Transverse colon (tissue), 4 donors: ENCODE results near the gene TMED10. TPM values are rescaled to one million over a fixed set of nuclear protein-coding genes. Genes with fewer than 3 reads are reported as not detected.

ENCODE experiments used
- DNase-seq: peaks from one replicate; pipeline ENCODE4 v3.0.0-alpha.2; 2019
- H3K27ac ChIP-seq, 4 donors: fragments of 200-600 bp; sonication (generic); 2 replicates each; pipeline ENCODE4 v1.5.1; 2016 to 2018; ENCODE audit warnings: inconsistent platforms in 4 of 4
- H3K27me3 ChIP-seq: fragments of 200-600 bp; sonication (generic); 2 replicates; pipeline ENCODE4 v1.5.1; 2017; ENCODE audit warnings: inconsistent platforms
- H3K36me3 ChIP-seq, 4 donors: fragments of 200-600 bp; sonication (generic); 2 replicates each; pipeline ENCODE4 v1.5.1; 2017 to 2019; ENCODE audit warnings: inconsistent platforms in 4 of 4
- H3K4me1 ChIP-seq, 4 donors: fragments of 200-600 bp; sonication (generic); 2 replicates each; pipeline ENCODE4 v1.5.1; 2017 to 2020; ENCODE audit warnings: inconsistent platforms in 4 of 4
- H3K4me3 ChIP-seq, 4 donors: fragments of 200-600 bp; sonication (generic); 1 replicate in 1 of 4; 2 replicates in 3 of 4; pipeline versions ENCODE4 v1.5.1 to v1.6.1; 2017 to 2019; ENCODE audit warnings: inconsistent platforms in 4 of 4
- H3K9me3 ChIP-seq, 2 donors: fragments of 200-600 bp; sonication (generic); 2 replicates each; pipeline ENCODE4 v1.5.1; 2017 to 2019; ENCODE audit warnings: inconsistent platforms in 2 of 2
- CTCF ChIP-seq, 5 experiments: fragments of 200-600 bp in 3 of 5; fragments of 450-650 bp in 2 of 5; sonication (generic) in 3 of 5; IDR thresholded peaks; 1 replicate in 2 of 5; 2 replicates in 3 of 5; pipeline ENCODE4 v1.5.1; 2016 to 2017; ENCODE audit warnings: antibody characterized with exemption in 5 of 5, inconsistent platforms in 3 of 5, mild to moderate bottlenecking in 2 of 5, moderate library complexity in 1 of 5
- EP300 ChIP-seq: sonication (generic); formaldehyde crosslinking; IDR thresholded peaks from one replicate; pipeline ENCODE4 v1.6.1; 2017; ENCODE audit warnings: antibody characterized with exemption, low read depth
- POLR2A ChIP-seq: fragments of 450-650 bp; IDR thresholded peaks from one replicate; pipeline ENCODE4 v1.6.1; 2016; ENCODE audit warnings: antibody characterized with exemption, mild to moderate bottlenecking, moderate library complexity
- POLR2AphosphoS5 ChIP-seq, 3 donors: sonication (generic); formaldehyde crosslinking; IDR thresholded peaks; one replicate each; pipeline ENCODE4 v1.6.1; 2016; ENCODE audit warnings: antibody characterized with exemption in 3 of 3
- WGBS, 2 donors: methylation state at CpG; one replicate each; pipeline ENCODE4 v1.1.5; 2018; ENCODE audit warnings: low coverage in 1 of 2; 5-methylcytosine and 5-hydroxymethylcytosine counted together
- in situ Hi-C, 4 donors: fragments of 200-750 bp; cut with MboI; loops; one replicate each; pipeline versions ENCODE4 v1.15.0 to v1.15.1; 2017; ENCODE audit warnings: low sequenced_read_pairs in 3 of 4, low pct_ligation_motif_present in 1 of 4, low pct_unique_long_range_greater_than_20kb in 1 of 4
- intact Hi-C: fragments of 100-400 bp; cut with DNase I; formaldehyde crosslinking; loops from one replicate; pipeline ENCODE4 v1.15.1; 2023; ENCODE audit warnings: low total_unique reads
- total RNA-seq, 4 donors: library from RNA; depleted of rRNA; stranded (reverse); fragments of >200 nt; gene quantifications; one replicate each; pipeline ENCODE4 v1.1.0, GENCODE V29; 2016

TMED10 gene
- total RNA-seq, 4 donors from 2014 or later, result 70.3 to 255 (median 244) TPM

DNA sequence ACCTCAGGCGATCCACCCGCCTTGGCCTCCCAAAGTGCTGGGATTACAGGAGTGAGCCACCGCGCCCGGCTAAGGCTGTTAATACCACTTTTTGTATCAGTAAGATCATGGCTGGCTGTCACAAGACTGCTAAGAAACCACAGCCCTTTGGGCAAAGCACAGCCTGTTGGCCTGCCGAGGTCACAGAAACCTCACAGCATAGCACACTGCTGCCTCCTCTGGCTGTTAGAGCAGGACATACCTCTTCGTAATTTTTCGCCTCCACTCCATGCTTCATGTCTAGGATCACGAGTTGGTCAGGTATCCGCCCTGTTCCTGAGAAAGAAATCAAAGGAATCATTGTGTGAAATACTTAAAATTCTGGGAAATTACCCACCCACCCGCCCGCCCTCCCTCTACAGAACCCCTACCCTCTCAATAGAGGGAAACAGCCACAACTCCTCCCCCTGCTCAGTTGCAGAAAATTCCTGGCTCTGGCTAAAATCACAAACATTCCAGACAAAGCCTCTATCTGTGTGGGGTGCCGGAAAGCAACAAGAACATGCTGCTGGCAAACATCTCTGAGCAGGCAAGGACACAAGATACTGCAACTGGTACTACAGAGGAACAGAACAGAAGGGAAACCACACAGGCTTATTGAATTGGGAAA, 28.9 kb downstream of the TMED10 start:
- Histone ChIP-seq H3K9me3 (no peaks in the 10 kb centered on the region), H3K4me3 (no peak overlapping the region), H3K27me3 (no peaks in the 10 kb centered on the region), H3K36me3 (peaks cover 0 to 12% (median 0%) of the 10 kb centered on the region in 4 donors), H3K4me1 (peaks cover 10 to 72% (median 14%) of the 10 kb centered on the region in 4 donors), H3K27ac (peak overlapping the region; percentile 71 to 88 (median 80))
- DNase-seq, result peak; percentile 53
- 65% methylated on average over 13 of the region's 13 CpGs; no CpG with 5 or more reads in 1 of the 2 donors for WGBS, 2 donors
- intact Hi-C loops (no loop called here), in situ Hi-C loops (loop anchor here in 2 of 4 donors (25.0 kb wide), 1 partner anchor 340 kb away; no protein-coding TSS in a partner anchor)
- peak in 4 of 5 experiments; percentile 12 to 31 (median 25) for TF ChIP-seq CTCF (IDR thresholded peaks at IDR 0.05)
- TF ChIP-seq POLR2A, result no peak
- TF ChIP-seq EP300, result no peak
- TF ChIP-seq POLR2AphosphoS5 (IDR thresholded peaks at IDR 0.05), result peak in 2 of 3 donors; percentile 62 to 64

DNA sequence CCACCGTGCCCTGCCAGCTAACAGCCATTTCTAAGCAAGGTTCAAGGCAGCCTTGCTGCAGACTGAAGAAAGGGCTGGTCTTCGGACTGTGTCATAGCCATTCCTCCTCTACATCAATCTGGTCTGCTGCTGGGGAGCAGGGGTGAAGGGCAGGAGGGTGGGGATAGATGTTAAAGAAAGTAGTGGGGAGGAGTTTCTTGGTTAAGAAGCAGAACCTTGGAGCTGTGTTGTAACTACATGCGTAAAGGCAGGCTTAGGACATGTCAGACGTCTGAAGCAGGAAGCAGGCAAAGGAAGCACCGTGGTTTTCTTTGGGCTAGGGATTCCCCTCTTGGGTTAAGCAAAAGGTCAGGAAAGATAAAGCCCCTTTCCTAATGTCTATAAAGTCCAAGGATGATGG, 31.5 kb downstream of the TMED10 start:
- intact Hi-C loops, result no loop called here
- Histone ChIP-seq H3K4me3 (no peak overlapping the region), H3K4me1 (peaks cover 16 to 86% (median 27%) of the 10 kb centered on the region in 4 donors), H3K27me3 (no peaks in the 10 kb centered on the region), H3K27ac (peak overlapping the region; percentile 43 to 88 (median 80)), H3K9me3 (no peaks in the 10 kb centered on the region), H3K36me3 (peaks cover 0 to 12% (median 0%) of the 10 kb centered on the region in 4 donors)
- peak; percentile 19 for DNase-seq
- in situ Hi-C loops, result loop anchor here in 2 of 4 donors (25.0 kb wide), 1 partner anchor 342 kb away; no protein-coding TSS in a partner anchor
- TF ChIP-seq POLR2AphosphoS5 (IDR thresholded peaks at IDR 0.05) (peak in 1 of 3 donors; percentile 11), EP300 (peak; percentile 28), CTCF (IDR thresholded peaks at IDR 0.05) (no peak)
- 65 to 100% methylated on average over 1 to 5 of the region's 5 CpGs for WGBS, 2 donors

- Histone ChIP-seq H3K4me1 (peaks cover 16 to 84% (median 29%) of the 10 kb centered on the region in 4 donors), H3K27ac (peak overlapping the region; percentile 43 to 88 (median 61)), H3K4me3 (no peak overlapping the region), H3K9me3 (no peaks in the 10 kb centered on the region), H3K36me3 (peaks cover 0 to 12% (median 0%) of the 10 kb centered on the region in 4 donors), H3K27me3 (no peaks in the 10 kb centered on the region)
- in situ Hi-C loops, result loop anchor here in 2 of 4 donors (25.0 kb wide), 1 partner anchor 343 kb away; no protein-coding TSS in a partner anchor
- WGBS, 2 donors, result 78 to 90% methylated on average over 9 of the region's 9 CpGs
- no peak for DNase-seq
- intact Hi-C loops, result no loop called here
- no peak for TF ChIP-seq CTCF (IDR thresholded peaks at IDR 0.05)
- no peak for TF ChIP-seq POLR2AphosphoS5 (IDR thresholded peaks at IDR 0.05)
- no peak for TF ChIP-seq EP300
- TF ChIP-seq POLR2A, result no peak
Observed at GRCh38 chr14:75143761-75144527, 32.5 kb downstream of the TMED10 start.

- in situ Hi-C loops, result loop anchor here in 2 of 4 donors (25.0 kb wide), 1 partner anchor 345 kb away; no protein-coding TSS in a partner anchor
- H3K4me1 ChIP-seq, result peaks cover 25 to 87% (median 29%) of the 10 kb centered on the region in 4 donors
Observed at GRCh38 chr14:75142494-75142893, 33.9 kb downstream of the TMED10 start.

More at GRCh38 chr14:75142494-75142893, 33.9 kb downstream of the TMED10 start:
- peaks cover 0 to 12% (median 0%) of the 10 kb centered on the region in 4 donors for H3K36me3 ChIP-seq
- H3K27ac ChIP-seq, result peak overlapping the region; percentile 46 to 88 (median 63)
- 13 to 14% methylated on average over 1 of the region's 1 CpG for WGBS, 2 donors
- no peaks in the 10 kb centered on the region for H3K9me3 ChIP-seq
- no peak for TF ChIP-seq POLR2AphosphoS5 (IDR thresholded peaks at IDR 0.05)
- TF ChIP-seq EP300, result no peak
- no peak for TF ChIP-seq POLR2A
- no peak for TF ChIP-seq CTCF (IDR thresholded peaks at IDR 0.05)
- intact Hi-C loops, result no loop called here
- no peak overlapping the region for H3K4me3 ChIP-seq
- DNase-seq, result no peak
- no peaks in the 10 kb centered on the region for H3K27me3 ChIP-seq
